ENCODE results near the gene GTF3C1. TPM values are rescaled to one million over a fixed set of nuclear protein-coding genes. Genes with fewer than 3 reads are reported as not detected.
"Not testable (repeated sequence)": the region's sequence is repeated elsewhere in the genome, so short reads cannot be mapped to it uniquely, and the experiment has no call there.

The GTF3C1 gene
- total RNA-seq, 4 donors from 2014 or later = 58.5 to 120 (median 112) TPM

DNA sequence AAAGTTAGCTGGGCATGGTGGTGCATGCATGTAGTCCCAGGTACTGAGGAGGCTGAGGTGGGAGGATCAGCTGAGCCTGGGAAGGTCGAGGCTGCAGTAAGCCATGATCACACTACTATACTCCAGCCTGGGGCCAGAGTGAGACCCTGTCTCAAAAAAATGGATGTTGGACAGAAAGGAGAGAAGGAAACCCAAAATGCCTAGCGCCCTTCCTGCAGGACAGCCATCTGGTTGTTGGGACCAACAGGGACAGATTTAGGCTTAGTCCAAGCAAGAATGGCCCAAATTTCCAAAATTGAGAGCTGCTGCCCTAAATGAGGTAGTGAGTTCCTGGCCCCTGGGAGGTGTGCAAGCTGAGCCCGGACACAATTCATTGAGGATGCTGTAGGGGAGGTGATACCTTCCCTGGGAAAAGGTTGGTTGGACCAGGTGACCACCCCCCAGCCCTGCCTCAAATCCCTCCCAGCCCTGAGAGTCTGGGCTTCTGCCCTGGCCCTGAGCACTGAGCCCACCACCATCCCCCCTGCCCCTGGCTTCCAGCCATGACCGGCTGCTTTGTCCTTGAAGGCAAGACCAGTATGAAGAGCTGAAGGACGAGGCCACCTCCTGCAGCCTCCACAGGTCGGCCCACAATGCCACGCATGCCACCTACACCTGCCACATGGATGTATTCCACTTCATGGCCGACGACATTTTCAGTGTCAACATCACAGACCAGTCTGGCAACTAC, 112.6 kb downstream of the GTF3C1 start:
- intact Hi-C loops (cut with DNase I) = no loop called here
- 78 to 90% methylated on average over 7 to 8 of the region's 9 CpGs for WGBS, 2 donors
- Histone ChIP-seq H3K36me3 (no peaks in the 10 kb centered on the region), H3K4me3 (replicated peaks in 1 of 3) (no peak overlapping the region), H3K27ac (no peak overlapping the region), H3K9me3 (no peaks in the 10 kb centered on the region), H3K27me3 (no peaks in the 10 kb centered on the region), H3K4me1 (no peaks in the 10 kb centered on the region)
- no peak for DNase-seq
- no peak for TF ChIP-seq POLR2A (IDR thresholded peaks at IDR 0.05)
- TF ChIP-seq, protein P1, sequence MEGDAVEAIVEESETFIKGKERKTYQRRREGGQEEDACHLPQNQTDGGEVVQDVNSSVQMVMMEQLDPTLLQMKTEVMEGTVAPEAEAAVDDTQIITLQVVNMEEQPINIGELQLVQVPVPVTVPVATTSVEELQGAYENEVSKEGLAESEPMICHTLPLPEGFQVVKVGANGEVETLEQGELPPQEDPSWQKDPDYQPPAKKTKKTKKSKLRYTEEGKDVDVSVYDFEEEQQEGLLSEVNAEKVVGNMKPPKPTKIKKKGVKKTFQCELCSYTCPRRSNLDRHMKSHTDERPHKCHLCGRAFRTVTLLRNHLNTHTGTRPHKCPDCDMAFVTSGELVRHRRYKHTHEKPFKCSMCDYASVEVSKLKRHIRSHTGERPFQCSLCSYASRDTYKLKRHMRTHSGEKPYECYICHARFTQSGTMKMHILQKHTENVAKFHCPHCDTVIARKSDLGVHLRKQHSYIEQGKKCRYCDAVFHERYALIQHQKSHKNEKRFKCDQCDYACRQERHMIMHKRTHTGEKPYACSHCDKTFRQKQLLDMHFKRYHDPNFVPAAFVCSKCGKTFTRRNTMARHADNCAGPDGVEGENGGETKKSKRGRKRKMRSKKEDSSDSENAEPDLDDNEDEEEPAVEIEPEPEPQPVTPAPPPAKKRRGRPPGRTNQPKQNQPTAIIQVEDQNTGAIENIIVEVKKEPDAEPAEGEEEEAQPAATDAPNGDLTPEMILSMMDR (IDR thresholded peaks at IDR 0.05) = no peak

DNA sequence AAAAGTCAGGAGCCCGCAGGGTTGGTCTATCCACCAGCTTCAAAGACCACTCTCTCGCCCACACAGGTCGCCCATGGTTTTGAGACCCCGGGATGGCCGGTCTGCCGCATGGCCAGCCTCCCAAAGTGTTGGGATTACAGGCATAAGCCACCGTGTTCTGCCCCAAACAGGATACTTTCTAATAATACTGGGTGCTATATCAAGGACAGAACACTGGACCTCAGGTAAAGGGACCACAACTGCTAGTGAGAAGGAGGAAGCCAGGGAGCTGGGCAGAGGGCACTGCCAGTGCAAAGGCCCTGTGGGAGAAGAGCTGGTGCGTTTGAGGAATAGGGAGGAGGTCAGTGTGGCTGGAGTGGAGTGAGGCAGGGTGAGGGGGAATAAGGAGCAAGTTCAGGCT, 113.6 kb downstream of the GTF3C1 start:
- intact Hi-C loops (cut with DNase I) = no loop called here
- TF ChIP-seq, protein P1 (IDR thresholded peaks at IDR 0.05) = no peak
- Histone ChIP-seq H3K27ac (no peak overlapping the region), H3K36me3 (no peaks in the 10 kb centered on the region), H3K4me3 (replicated peaks in 1 of 3) (no peak overlapping the region), H3K4me1 (no peaks in the 10 kb centered on the region), H3K9me3 (no peaks in the 10 kb centered on the region), H3K27me3 (no peaks in the 10 kb centered on the region)
- DNase-seq = no peak
- 91 to 97% methylated on average over 8 of the region's 8 CpGs for WGBS, 2 donors

DNA sequence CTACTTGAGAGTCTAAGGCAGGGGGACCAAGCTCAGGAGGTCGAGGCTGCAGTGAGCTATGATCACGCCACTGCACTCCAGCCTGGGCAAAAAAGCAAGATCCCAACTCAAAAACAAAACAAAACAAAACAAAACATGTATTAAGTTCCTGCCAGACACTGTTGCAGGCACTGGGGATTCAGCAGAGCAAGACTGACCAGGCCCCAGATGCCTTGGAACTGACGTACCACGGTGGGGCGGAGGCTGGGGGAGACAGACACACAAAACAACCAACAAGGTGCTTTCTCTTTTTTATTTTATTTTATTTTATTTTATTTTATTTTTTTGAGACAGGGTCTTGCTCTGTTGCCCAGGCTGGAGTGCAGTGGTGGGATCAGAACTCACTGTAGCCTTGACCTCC, 114.6 kb downstream of the GTF3C1 start:
- 84 to 90% methylated on average over 5 of the region's 5 CpGs for WGBS, 2 donors
- H3K4me1 ChIP-seq; H3K36me3 ChIP-seq; H3K27ac ChIP-seq; H3K9me3 ChIP-seq; H3K4me3 ChIP-seq (replicated peaks in 1 of 3); H3K27me3 ChIP-seq; DNase-seq; intact Hi-C loops (cut with DNase I): not testable (repeated sequence)

DNA sequence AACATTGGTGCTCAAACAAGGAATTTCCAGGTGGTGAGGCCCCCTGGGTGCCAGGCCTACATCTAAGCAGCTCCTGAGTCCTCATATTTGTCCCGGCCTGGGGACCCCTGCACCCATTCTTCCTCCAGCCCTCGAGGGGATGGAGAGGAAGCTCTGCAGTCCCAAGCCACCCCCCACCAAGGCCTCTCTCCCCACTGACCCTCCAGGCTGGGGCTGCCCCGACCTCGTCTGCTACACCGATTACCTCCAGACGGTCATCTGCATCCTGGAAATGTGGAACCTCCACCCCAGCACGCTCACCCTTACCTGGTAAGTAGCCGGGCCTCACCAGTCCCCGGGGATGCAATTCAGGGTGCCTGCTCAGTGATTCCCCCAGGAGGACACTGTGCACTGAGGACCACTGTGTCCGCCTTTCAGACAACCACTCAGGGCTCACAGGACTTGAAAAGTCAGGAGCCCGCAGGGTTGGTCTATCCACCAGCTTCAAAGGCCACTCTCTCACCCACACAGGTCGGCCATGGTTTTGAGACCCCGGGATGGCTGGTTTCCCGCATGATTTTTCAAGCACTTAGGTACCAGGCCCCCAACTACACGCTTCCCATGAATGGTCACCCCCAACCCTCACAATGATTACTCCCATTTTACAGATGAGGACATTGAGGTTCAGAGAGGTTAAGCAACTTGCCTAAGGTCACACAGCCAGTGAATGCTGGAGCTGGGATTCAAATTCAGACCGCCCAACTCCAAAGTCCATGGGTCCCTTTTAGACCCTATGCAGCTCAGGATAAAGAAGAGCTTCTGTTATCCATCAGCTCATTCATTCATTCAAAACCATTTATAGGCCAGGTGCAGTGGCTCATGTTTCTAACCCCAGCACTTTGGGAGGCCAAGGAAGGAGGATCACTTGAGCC, 115.3 kb downstream of the GTF3C1 start:
- intact Hi-C loops (cut with DNase I) = no loop called here
- Histone ChIP-seq H3K27me3 (no peaks in the 10 kb centered on the region), H3K9me3 (no peaks in the 10 kb centered on the region), H3K27ac (no peak overlapping the region), H3K36me3 (no peaks in the 10 kb centered on the region), H3K4me1 (no peaks in the 10 kb centered on the region), H3K4me3 (replicated peaks in 1 of 3) (no peak overlapping the region)
- TF ChIP-seq, protein P1 (IDR thresholded peaks at IDR 0.05) = no peak
- TF ChIP-seq POLR2A (IDR thresholded peaks at IDR 0.05) = no peak
- 90 to 92% methylated on average over 16 of the region's 16 CpGs for WGBS, 2 donors
- DNase-seq = no peak

DNA sequence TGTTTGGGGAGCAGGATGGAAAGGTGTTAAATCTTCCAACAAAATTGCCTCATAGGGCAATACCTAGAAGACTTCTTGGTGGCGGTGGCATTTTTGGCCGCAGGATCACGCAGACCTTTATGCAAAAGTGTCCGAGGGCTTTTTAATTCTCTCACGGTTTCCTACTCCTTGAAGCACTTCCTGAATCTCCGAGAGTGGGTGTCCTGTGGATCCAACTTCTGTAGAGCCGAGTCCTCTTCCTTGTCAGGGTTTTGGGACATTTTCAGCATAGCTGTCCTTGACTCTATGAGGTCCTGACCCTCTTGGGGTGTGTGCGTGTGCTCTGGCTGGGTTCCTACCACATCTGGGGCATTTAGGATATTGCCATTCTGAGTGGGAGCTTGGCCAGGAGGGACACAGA, 116.1 kb downstream of the GTF3C1 start:
- Histone ChIP-seq H3K27me3 (no peaks in the 10 kb centered on the region), H3K36me3 (no peaks in the 10 kb centered on the region), H3K4me3 (replicated peaks in 1 of 3) (no peak overlapping the region), H3K27ac (no peak overlapping the region), H3K9me3 (no peaks in the 10 kb centered on the region), H3K4me1 (no peaks in the 10 kb centered on the region)
- intact Hi-C loops (cut with DNase I) = no loop called here
- TF ChIP-seq, protein P1 (IDR thresholded peaks at IDR 0.05) = no peak
- TF ChIP-seq POLR2A (IDR thresholded peaks at IDR 0.05) = no peak
- WGBS, 2 donors = 76% methylated on average over 7 to 8 of the region's 8 CpGs
- DNase-seq = no peak

DNA sequence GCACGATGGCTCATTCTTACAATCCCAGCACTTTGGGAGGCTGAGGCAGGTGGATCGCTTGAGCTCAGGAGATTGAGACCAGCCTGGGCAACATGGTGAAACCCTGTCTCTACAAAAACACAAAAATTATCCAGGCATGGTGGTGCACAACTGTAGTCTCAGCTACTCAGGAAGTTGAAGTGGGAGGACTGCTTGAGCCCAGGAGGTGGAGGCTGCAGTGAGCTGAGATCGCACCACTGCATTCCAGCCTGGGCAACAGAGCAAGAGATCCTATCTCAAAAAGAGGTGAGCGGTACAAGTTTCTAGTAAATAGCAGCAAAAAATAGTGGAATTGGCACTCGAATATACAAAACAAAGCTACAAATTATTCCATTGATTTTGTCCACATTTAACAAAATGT, 116.5 kb downstream of the GTF3C1 start:
- H3K27me3 ChIP-seq; H3K36me3 ChIP-seq; intact Hi-C loops (cut with DNase I); H3K27ac ChIP-seq; H3K4me1 ChIP-seq; H3K4me3 ChIP-seq (replicated peaks in 1 of 3); H3K9me3 ChIP-seq; DNase-seq: not testable (repeated sequence)
- WGBS, 2 donors = 80 to 82% methylated on average over 5 of the region's 5 CpGs

Measured in thyroid gland (tissue), 4 donors.